Parathyroid adenoma (tissue), 2 donors: ENCODE measurements around the gene IL17RD.

ENCODE experiments used
- H2AFZ ChIP-seq: fragments of 300-600 bp; sonication (generic); one replicate; pipeline ENCODE4 v1.7.0; 2017; ENCODE audit warnings: antibody characterized with exemption, mild to moderate bottlenecking
- H3K27ac ChIP-seq: fragments of 300-600 bp; sonication (generic); one replicate; pipeline ENCODE4 v1.7.0; 2017
- H3K27me3 ChIP-seq: fragments of 300-600 bp; sonication (generic); one replicate; pipeline ENCODE4 v1.7.0; 2017; ENCODE audit warnings: low read length; ENCODE audit not compliant: control insufficient read depth, insufficient read depth
- H3K36me3 ChIP-seq: fragments of 300-600 bp; sonication (generic); one replicate; pipeline ENCODE4 v1.7.0; 2017; ENCODE audit warnings: low read length; ENCODE audit not compliant: control insufficient read depth, insufficient read depth
- H3K4me1 ChIP-seq: fragments of 300-600 bp; sonication (generic); one replicate; pipeline ENCODE4 v1.7.0; 2017; ENCODE audit warnings: control low read depth
- H3K4me2 ChIP-seq: fragments of 300-600 bp; sonication (generic); one replicate; pipeline ENCODE4 v1.7.0; 2017; ENCODE audit warnings: low read length
- H3K4me3 ChIP-seq: fragments of 300-600 bp; sonication (generic); one replicate; pipeline ENCODE4 v1.7.0; 2017; ENCODE audit warnings: low read depth, low read length
- H3K79me2 ChIP-seq: fragments of 300-600 bp; sonication (generic); one replicate; pipeline ENCODE4 v1.7.0; 2017; ENCODE audit warnings: control low read depth
- H3K9ac ChIP-seq: fragments of 300-600 bp; sonication (generic); one replicate; pipeline ENCODE4 v1.7.0; 2017; ENCODE audit warnings: mild to moderate bottlenecking
- H3K9me3 ChIP-seq: fragments of 300-600 bp; sonication (generic); one replicate; pipeline ENCODE4 v1.7.0; 2017; ENCODE audit warnings: low read length; ENCODE audit not compliant: control insufficient read depth
- TF ChIP-seq, protein P1 (sequence below): fragments of 300-600 bp; sonication (generic); IDR thresholded peaks from one replicate; pipeline ENCODE4 v1.7.0; 2017; ENCODE audit warnings: antibody characterized with exemption, mild to moderate bottlenecking
- donor health status: primary hyperparathyroidism.

The IL17RD gene

DNA sequence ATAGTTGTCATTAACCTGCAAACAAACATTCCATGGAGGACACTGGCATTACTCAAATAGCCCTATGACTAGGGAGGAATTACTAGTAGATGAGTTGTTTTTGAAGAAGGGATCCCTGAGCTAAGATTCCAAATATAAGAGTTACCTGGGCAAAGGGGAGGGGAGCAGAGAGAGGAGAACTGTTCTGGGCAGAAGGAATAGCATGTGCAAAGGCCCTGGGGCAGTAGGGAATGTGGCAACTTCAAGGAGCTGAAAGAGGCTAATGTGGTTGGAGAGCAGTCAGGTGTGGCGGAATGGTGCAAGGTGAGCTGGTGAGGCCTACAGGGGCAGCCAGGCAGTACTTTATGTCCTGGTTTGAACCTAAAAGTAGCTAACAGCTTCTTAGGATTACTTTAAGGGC lies 5.8 kb upstream of the IL17RD start:
- no peaks in the 10 kb centered on the region for H3K36me3 ChIP-seq
- H2AFZ ChIP-seq: no peak overlapping the region
- TF ChIP-seq, protein P1, sequence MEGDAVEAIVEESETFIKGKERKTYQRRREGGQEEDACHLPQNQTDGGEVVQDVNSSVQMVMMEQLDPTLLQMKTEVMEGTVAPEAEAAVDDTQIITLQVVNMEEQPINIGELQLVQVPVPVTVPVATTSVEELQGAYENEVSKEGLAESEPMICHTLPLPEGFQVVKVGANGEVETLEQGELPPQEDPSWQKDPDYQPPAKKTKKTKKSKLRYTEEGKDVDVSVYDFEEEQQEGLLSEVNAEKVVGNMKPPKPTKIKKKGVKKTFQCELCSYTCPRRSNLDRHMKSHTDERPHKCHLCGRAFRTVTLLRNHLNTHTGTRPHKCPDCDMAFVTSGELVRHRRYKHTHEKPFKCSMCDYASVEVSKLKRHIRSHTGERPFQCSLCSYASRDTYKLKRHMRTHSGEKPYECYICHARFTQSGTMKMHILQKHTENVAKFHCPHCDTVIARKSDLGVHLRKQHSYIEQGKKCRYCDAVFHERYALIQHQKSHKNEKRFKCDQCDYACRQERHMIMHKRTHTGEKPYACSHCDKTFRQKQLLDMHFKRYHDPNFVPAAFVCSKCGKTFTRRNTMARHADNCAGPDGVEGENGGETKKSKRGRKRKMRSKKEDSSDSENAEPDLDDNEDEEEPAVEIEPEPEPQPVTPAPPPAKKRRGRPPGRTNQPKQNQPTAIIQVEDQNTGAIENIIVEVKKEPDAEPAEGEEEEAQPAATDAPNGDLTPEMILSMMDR: no peak
- no peak overlapping the region for H3K4me2 ChIP-seq
- no peaks in the 10 kb centered on the region for H3K9me3 ChIP-seq
- H3K4me1 ChIP-seq: peaks cover 16% of the 10 kb centered on the region
- no peaks in the 10 kb centered on the region for H3K27me3 ChIP-seq
- H3K79me2 ChIP-seq: no peaks in the 10 kb centered on the region
- H3K4me3 ChIP-seq: no peak overlapping the region
- no peak overlapping the region for H3K9ac ChIP-seq
- no peak overlapping the region for H3K27ac ChIP-seq

DNA sequence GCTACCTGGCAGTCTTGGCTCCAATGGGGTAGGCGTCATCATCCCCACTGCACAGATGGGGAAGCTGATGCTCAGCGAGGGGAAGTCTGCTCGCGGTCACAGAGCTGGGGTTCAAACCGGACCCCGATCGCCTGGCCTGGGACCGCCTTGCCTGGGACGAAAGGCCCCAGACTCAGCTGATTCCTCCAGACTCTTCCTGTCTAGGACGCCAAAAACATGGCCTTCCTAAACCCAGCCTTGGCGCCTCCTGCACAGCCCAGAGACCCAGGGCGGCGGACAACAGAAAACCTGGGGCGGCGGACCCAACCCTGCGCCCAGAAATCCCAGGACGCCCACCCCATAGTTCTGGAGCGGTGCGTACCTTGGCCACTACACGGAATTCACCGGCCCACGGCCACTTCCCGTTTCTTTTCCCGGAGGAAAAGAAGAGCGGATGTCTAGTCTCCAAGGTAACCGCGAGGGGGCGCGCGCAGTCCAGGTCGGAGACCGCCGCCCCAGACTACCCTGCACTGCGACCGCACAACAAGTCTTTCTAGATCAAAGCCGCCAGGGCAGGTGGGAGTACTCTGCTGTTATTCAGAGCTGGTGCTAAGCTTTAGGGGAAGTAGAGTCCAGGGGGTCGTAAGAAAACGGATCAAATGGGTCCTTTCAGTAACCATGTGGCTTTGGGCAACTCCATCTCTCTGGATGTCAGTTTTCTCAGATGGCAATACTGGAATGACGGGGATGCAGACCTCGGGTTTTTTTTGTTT lies 4.9 kb upstream of the IL17RD start:
- H3K9ac ChIP-seq: no peak overlapping the region
- TF ChIP-seq, protein P1: peak; percentile 90
- no peak overlapping the region for H3K27ac ChIP-seq
- H3K9me3 ChIP-seq: no peaks in the 10 kb centered on the region
- H3K79me2 ChIP-seq: no peaks in the 10 kb centered on the region
- H3K4me2 ChIP-seq: peak overlapping the region; percentile 64
- peak overlapping the region; percentile 41 for H3K4me3 ChIP-seq
- no peaks in the 10 kb centered on the region for H3K36me3 ChIP-seq
- H3K4me1 ChIP-seq: peaks cover 16% of the 10 kb centered on the region
- H3K27me3 ChIP-seq: no peaks in the 10 kb centered on the region
- H2AFZ ChIP-seq: peak overlapping the region; percentile 81

DNA sequence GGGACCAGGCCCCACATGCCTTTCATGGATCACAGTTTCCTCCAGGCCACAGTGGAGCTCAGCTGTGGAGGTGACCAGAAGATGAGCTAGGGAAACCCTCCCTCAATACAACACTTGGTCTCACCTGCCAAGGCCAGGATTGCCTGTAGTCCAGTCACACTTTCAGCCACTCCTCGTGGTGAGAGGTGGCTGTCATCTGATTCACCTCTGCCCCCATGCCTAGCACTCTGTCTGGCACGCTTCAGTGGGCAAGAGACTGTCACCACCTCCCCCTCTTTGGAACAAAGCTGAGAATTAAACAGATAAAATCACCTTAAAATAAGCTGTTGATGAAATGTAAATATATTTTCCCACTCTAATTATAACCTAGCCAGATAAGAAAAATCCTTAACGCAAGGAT lies 4.0 kb upstream of the IL17RD start:
- H3K36me3 ChIP-seq: no peaks in the 10 kb centered on the region
- TF ChIP-seq, protein P1: no peak
- no peak overlapping the region for H3K27ac ChIP-seq
- no peaks in the 10 kb centered on the region for H3K79me2 ChIP-seq
- H2AFZ ChIP-seq: peak overlapping the region; percentile 81
- peaks cover 16% of the 10 kb centered on the region for H3K4me1 ChIP-seq
- peak overlapping the region; percentile 22 for H3K4me2 ChIP-seq
- no peak overlapping the region for H3K4me3 ChIP-seq
- no peaks in the 10 kb centered on the region for H3K9me3 ChIP-seq
- no peaks in the 10 kb centered on the region for H3K27me3 ChIP-seq
- H3K9ac ChIP-seq: no peak overlapping the region

DNA sequence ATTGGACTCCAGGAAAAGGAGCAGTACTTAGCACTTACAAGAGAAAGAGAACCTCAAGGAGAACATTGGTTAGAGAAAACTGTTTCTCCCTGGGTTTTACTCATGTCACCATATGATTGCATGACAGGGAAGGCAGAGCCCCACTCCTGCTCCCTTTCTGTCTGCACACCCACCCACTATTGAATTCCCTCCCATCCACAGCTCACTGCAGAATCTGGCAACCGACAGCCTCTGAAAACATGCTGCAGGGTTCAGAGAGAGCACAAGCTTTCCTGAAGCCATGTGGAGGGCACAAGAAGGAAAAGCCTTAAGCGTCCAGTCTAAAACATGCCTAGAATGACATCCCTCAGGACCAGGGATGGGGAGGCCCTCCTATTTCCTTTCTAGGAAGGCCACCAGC lies 3.0 kb upstream of the IL17RD start:
- no peak overlapping the region for H3K4me3 ChIP-seq
- no peak overlapping the region for H3K9ac ChIP-seq
- no peaks in the 10 kb centered on the region for H3K79me2 ChIP-seq
- no peak overlapping the region for H2AFZ ChIP-seq
- TF ChIP-seq, protein P1: no peak
- H3K36me3 ChIP-seq: no peaks in the 10 kb centered on the region
- H3K4me1 ChIP-seq: peaks cover 16% of the 10 kb centered on the region
- no peaks in the 10 kb centered on the region for H3K9me3 ChIP-seq
- H3K27ac ChIP-seq: no peak overlapping the region
- H3K27me3 ChIP-seq: no peaks in the 10 kb centered on the region
- no peak overlapping the region for H3K4me2 ChIP-seq

DNA sequence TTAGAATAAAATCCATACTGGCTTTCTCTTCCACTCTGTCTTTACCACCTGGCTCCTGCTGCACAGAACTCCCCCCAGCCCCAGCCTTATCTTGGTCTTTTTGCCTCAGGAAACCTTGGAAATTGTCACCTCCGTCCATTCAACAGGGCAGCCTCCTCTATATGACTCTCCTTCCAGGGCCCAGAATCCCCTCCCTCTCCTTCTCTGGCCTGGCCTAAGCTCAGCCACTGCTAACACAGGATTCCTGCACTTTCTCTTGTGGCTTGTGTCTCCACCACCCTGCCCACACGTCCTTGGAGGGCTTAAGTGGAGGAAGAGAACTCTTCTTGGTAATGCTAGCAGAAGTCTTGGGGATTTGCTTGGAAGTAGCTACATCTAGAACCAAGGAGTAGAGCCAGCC lies 1.5 kb upstream of the IL17RD start:
- TF ChIP-seq, protein P1: no peak
- no peaks in the 10 kb centered on the region for H3K9me3 ChIP-seq
- no peak overlapping the region for H3K9ac ChIP-seq
- no peak overlapping the region for H3K4me2 ChIP-seq
- H3K27me3 ChIP-seq: no peaks in the 10 kb centered on the region
- no peak overlapping the region for H3K27ac ChIP-seq
- no peaks in the 10 kb centered on the region for H3K36me3 ChIP-seq
- no peaks in the 10 kb centered on the region for H3K79me2 ChIP-seq
- H2AFZ ChIP-seq: no peak overlapping the region
- no peak overlapping the region for H3K4me3 ChIP-seq
- H3K4me1 ChIP-seq: peaks cover 16% of the 10 kb centered on the region
